ENCODE measurements around the gene GLB1L2. TPM values are rescaled to one million over a fixed set of nuclear protein-coding genes. Genes with fewer than 3 reads are reported as not detected.
A peak's percentile ranks its signal among the peaks of the same experiment; 100 is the strongest.

GLB1L2 gene
- total and polyA plus RNA-seq, 2 of the 13 experiments (the other 11 are each of a cell fraction or from before 2014, with no cell fraction given), result 0.59 to 0.69 TPM

- Histone ChIP-seq H3K9me3 (ENCODE audit: low read length) (no peaks in the 10 kb centered on the region), H4K20me1 (ENCODE audit: insufficient read depth, low read length) (no peaks in the 10 kb centered on the region), H3K4me3 (replicated peaks in 1 of 3; ENCODE audit: insufficient read depth in 1 of 3, low read depth in 2 of 3, low read length in 3 of 3) (no peak overlapping the region), H2AFZ (ENCODE audit: low read length) (no peak overlapping the region), H3K79me2 (ENCODE audit: insufficient read depth, low read length) (no peaks in the 10 kb centered on the region), H3K4me2 (ENCODE audit: low read depth, low read length) (no peak overlapping the region), H3K9ac (ENCODE audit: insufficient read depth, low read depth, low read length) (no peak overlapping the region), H3K27ac (ENCODE audit: extremely low read length, insufficient read depth, low read length) (no peak overlapping the region), H3K4me1 (ENCODE audit: insufficient read depth, low read length) (no peaks in the 10 kb centered on the region), H3K27me3 (ENCODE audit: control insufficient read depth in 1 of 2, insufficient read depth in 2 of 2, low read length in 2 of 2) (peaks cover 0 to 32% of the 10 kb centered on the region in 2 experiments; a peak in 4 of 5 replicates), H3K36me3 (replicated peaks in 1 of 2; ENCODE audit: control insufficient read depth in 1 of 2, insufficient read depth in 2 of 2, low read length in 2 of 2) (no peaks in the 10 kb centered on the region)
- no TSS peak for BruUV-seq (replicated peaks)
- WGBS (ENCODE audit: low lambda C conversion rate), result 26% methylated on average over 9 of the region's 9 CpGs
- in situ Hi-C loops (cut with HindIII; ENCODE audit: extremely low pct_ligation_motif_present, low pct_unique_long_range_greater_than_20kb), result no loop called here
- CTCF ChIA-PET (ENCODE audit: low intra/inter-chr PET ratio, low total read pairs), result no interaction called here
- POLR2A ChIA-PET, result no interaction called here
- intact Hi-C loops (cut with micrococcal nuclease; ENCODE audit: unreplicated experiment), result no loop called here
- ATAC-seq (no peak), DNase-seq (ENCODE audit: low spot score) (no peak), FAIRE-seq (no peak)
- no peak for TF ChIP-seq SP1 (IDR thresholded peaks at IDR 0.05)
- TF ChIP-seq SP1 (CRISPR knock-in tag; IDR thresholded peaks at IDR 0.05), result no peak
Measured at GRCh38 chr11:134350381-134350780, 18.6 kb downstream of the GLB1L2 start.

GRCh38 chr11:134352111-134352510 lies 20.3 kb downstream of the GLB1L2 start:
- no peaks in the 10 kb centered on the region for H4K20me1 ChIP-seq (ENCODE audit: insufficient read depth, low read length)
- no peaks in the 10 kb centered on the region for H3K4me1 ChIP-seq (ENCODE audit: insufficient read depth, low read length)
- no peak overlapping the region for H2AFZ ChIP-seq (ENCODE audit: low read length)
- peaks cover under 1 to 31% of the 10 kb centered on the region in 2 experiments; a peak in 4 of 5 replicates for H3K27me3 ChIP-seq (ENCODE audit: control insufficient read depth in 1 of 2, insufficient read depth in 2 of 2, low read length in 2 of 2)
- H3K27ac ChIP-seq (ENCODE audit: extremely low read length, insufficient read depth, low read length), result no peak overlapping the region
- H3K4me2 ChIP-seq (ENCODE audit: low read depth, low read length), result no peak overlapping the region
- ChIA-PET POLR2A (no interaction called here), CTCF (ENCODE audit: low intra/inter-chr PET ratio, low total read pairs) (no interaction called here)
- BruUV-seq (replicated peaks), result no TSS peak
- no peak overlapping the region for H3K4me3 ChIP-seq (replicated peaks in 1 of 3; ENCODE audit: insufficient read depth in 1 of 3, low read depth in 2 of 3, low read length in 3 of 3)
- in situ Hi-C loops (cut with HindIII; ENCODE audit: extremely low pct_ligation_motif_present, low pct_unique_long_range_greater_than_20kb) (no loop called here), intact Hi-C loops (cut with micrococcal nuclease; ENCODE audit: unreplicated experiment) (no loop called here)
- H3K9ac ChIP-seq (ENCODE audit: insufficient read depth, low read depth, low read length), result no peak overlapping the region
- 8% methylated on average over 2 of the region's 2 CpGs for WGBS (ENCODE audit: low lambda C conversion rate)
- DNase-seq (ENCODE audit: low spot score) (no peak), FAIRE-seq (no peak), ATAC-seq (no peak)
- H3K9me3 ChIP-seq (ENCODE audit: low read length), result no peaks in the 10 kb centered on the region
- H3K79me2 ChIP-seq (ENCODE audit: insufficient read depth, low read length), result no peaks in the 10 kb centered on the region
- peak in 1 of 2 experiments; percentile 17; a peak in 1 of 4 replicates for TF ChIP-seq MAFK (conservative IDR thresholded peaks at IDR 0.05 in 1 of 2, IDR thresholded peaks at IDR 0.05 in 1 of 2; ENCODE audit: low read length in 2 of 2)
- TF ChIP-seq RBM39 (IDR thresholded peaks at IDR 0.05; ENCODE audit: low read depth, low read length, poor library complexity, severe bottlenecking), result no peak
- no peaks in the 10 kb centered on the region for H3K36me3 ChIP-seq (replicated peaks in 1 of 2; ENCODE audit: control insufficient read depth in 1 of 2, insufficient read depth in 2 of 2, low read length in 2 of 2)
